Activated CD4-positive, CD25-positive, alpha-beta regulatory T cell treated with anti-CD3 and anti-CD28 coated beads, Interleukin-2, amount 50 U/mL, for 72 hours (primary cell): Measurements from ENCODE around the gene HTR3A.
"Not testable (repeated sequence)": the region's sequence is repeated elsewhere in the genome, so short reads cannot be mapped to it uniquely, and the experiment has no call there.

Experiments
- DNase-seq: peaks from one replicate; pipeline ENCODE4 v3.0.0; 2021

HTR3A gene

GRCh38 chr11:113974741-113975470, at the start of gene HTR3A:
HTR3A (plus strand) TSS chr11:113975108; CDS start chr11:113975326, 218 bp downstream.
- DNase-seq = no peak

GRCh38 chr11:113926273-113927197, 48.4 kb upstream of the HTR3A start:
- no peak for DNase-seq

- no peak for DNase-seq
Observed at GRCh38 chr11:113928311-113928710, 46.6 kb upstream of the HTR3A start.

- no peak for DNase-seq
Observed at GRCh38 chr11:113932788-113933187, 42.1 kb upstream of the HTR3A start.

- not testable (repeated sequence) for DNase-seq
Observed at GRCh38 chr11:113934193-113934592, 40.7 kb upstream of the HTR3A start.

GRCh38 chr11:113934761-113935160, 40.1 kb upstream of the HTR3A start:
- DNase-seq = no peak

GRCh38 chr11:113935858-113936257, 39.0 kb upstream of the HTR3A start:
- no peak for DNase-seq

GRCh38 chr11:113937918-113938317, 37.0 kb upstream of the HTR3A start:
- DNase-seq = no peak

- no peak for DNase-seq
Observed at GRCh38 chr11:113942256-113942655, 32.7 kb upstream of the HTR3A start.

- not testable (repeated sequence) for DNase-seq
Observed at GRCh38 chr11:113946162-113946561, 28.7 kb upstream of the HTR3A start.

GRCh38 chr11:113947994-113948393, 26.9 kb upstream of the HTR3A start:
- DNase-seq = no peak

- no peak for DNase-seq
Observed at GRCh38 chr11:113949891-113950290, 25.0 kb upstream of the HTR3A start.

- DNase-seq = no peak
Observed at GRCh38 chr11:113951537-113951936, 23.4 kb upstream of the HTR3A start.

GRCh38 chr11:113952070-113952469, 22.8 kb upstream of the HTR3A start:
- no peak for DNase-seq

- no peak for DNase-seq
Observed at GRCh38 chr11:113952588-113952987, 22.3 kb upstream of the HTR3A start.

GRCh38 chr11:113954235-113954634, 20.7 kb upstream of the HTR3A start:
- DNase-seq = no peak

GRCh38 chr11:113956986-113957385, 17.9 kb upstream of the HTR3A start:
- DNase-seq = no peak

- DNase-seq = no peak
Observed at GRCh38 chr11:113960702-113961330, 14.1 kb upstream of the HTR3A start.

GRCh38 chr11:113967361-113967760, 7.5 kb upstream of the HTR3A start:
- DNase-seq = no peak

GRCh38 chr11:113971506-113972195, 3.3 kb upstream of the HTR3A start:
- no peak for DNase-seq

- DNase-seq = no peak
Observed at GRCh38 chr11:113977071-113977490, 2.2 kb downstream of the HTR3A start.

GRCh38 chr11:113977701-113978100, 2.8 kb downstream of the HTR3A start:
- DNase-seq = no peak

- no peak for DNase-seq
Observed at GRCh38 chr11:113979431-113979830, 4.5 kb downstream of the HTR3A start.
